Measurements from ENCODE around the gene CCL11. TPM values are rescaled to one million over a fixed set of nuclear protein-coding genes. Genes with fewer than 3 reads are reported as not detected.

CCL11 gene
- total RNA-seq, 3 donors from 2014 or later (not counting 1 experiment from before 2014, with no cell fraction given), result not detected

GRCh38 chr17:34255841-34256240 is 29.7 kb upstream of the CCL11 start:
- H3K27ac Mint-ChIP-seq, result no peak overlapping the region
- peaks cover 8% of the 10 kb centered on the region for H3K4me1 ChIP-seq (ENCODE audit: control insufficient read depth, insufficient read depth, low read length)
- WGBS (ENCODE audit: insufficient coverage), result 50% methylated on average over 1 of the region's 1 CpG
- H3K27ac ChIP-seq (ENCODE audit: low read length), result no peak overlapping the region
- ATAC-seq, result no peak
- intact Hi-C loops (cut with micrococcal nuclease), result no loop called here
- no peak overlapping the region for H3K4me3 ChIP-seq (ENCODE audit: low read length)
- no peak for TF ChIP-seq CTCF (IDR thresholded peaks at IDR 0.05)
- H3K27me3 Mint-ChIP-seq (ENCODE audit: low read depth in 2 of 2), result peaks cover 32 to 50% of the 10 kb centered on the region in 2 donors
- H3K4me3 Mint-ChIP-seq, result no peak overlapping the region
- no peaks in the 10 kb centered on the region for H3K9me3 Mint-ChIP-seq
- H3K36me3 ChIP-seq (ENCODE audit: control insufficient read depth, insufficient read depth, low read length), result no peaks in the 10 kb centered on the region
- H3K9me3 ChIP-seq (ENCODE audit: control insufficient read depth, insufficient read depth, low read length), result no peaks in the 10 kb centered on the region
- peaks cover 6 to 7% of the 10 kb centered on the region in 2 donors for H3K4me1 Mint-ChIP-seq
- no peaks in the 10 kb centered on the region for H3K36me3 Mint-ChIP-seq
- no peak for DNase-seq
- no peaks in the 10 kb centered on the region for H3K27me3 ChIP-seq (ENCODE audit: control insufficient read depth, insufficient read depth, low read length)

- no peak for TF ChIP-seq CTCF (IDR thresholded peaks at IDR 0.05)
- Mint-ChIP-seq H3K4me1 (peaks cover 6 to 7% of the 10 kb centered on the region in 2 donors), H3K4me3 (no peak overlapping the region), H3K27ac (no peak overlapping the region), H3K27me3 (ENCODE audit: low read depth in 2 of 2) (peaks cover 26 to 42% of the 10 kb centered on the region in 2 donors), H3K36me3 (no peaks in the 10 kb centered on the region), H3K9me3 (no peaks in the 10 kb centered on the region)
- no peak for DNase-seq
- ATAC-seq, result no peak
- no peaks in the 10 kb centered on the region for H3K9me3 ChIP-seq (ENCODE audit: control insufficient read depth, insufficient read depth, low read length)
- H3K27ac ChIP-seq (ENCODE audit: low read length), result no peak overlapping the region
- H3K4me1 ChIP-seq (ENCODE audit: control insufficient read depth, insufficient read depth, low read length), result peaks cover 2% of the 10 kb centered on the region
- no peaks in the 10 kb centered on the region for H3K27me3 ChIP-seq (ENCODE audit: control insufficient read depth, insufficient read depth, low read length)
- H3K36me3 ChIP-seq (ENCODE audit: control insufficient read depth, insufficient read depth, low read length), result no peaks in the 10 kb centered on the region
- intact Hi-C loops (cut with micrococcal nuclease), result no loop called here
- H3K4me3 ChIP-seq (ENCODE audit: low read length), result no peak overlapping the region
- 85% methylated on average over 5 of the region's 5 CpGs for WGBS (ENCODE audit: insufficient coverage)
Measured at GRCh38 chr17:34257299-34257985, 28.1 kb upstream of the CCL11 start.

- Histone ChIP-seq H3K9me3 (ENCODE audit: control insufficient read depth, insufficient read depth, low read length) (no peaks in the 10 kb centered on the region), H3K36me3 (ENCODE audit: control insufficient read depth, insufficient read depth, low read length) (no peaks in the 10 kb centered on the region), H3K27me3 (ENCODE audit: control insufficient read depth, insufficient read depth, low read length) (no peaks in the 10 kb centered on the region), H3K4me1 (ENCODE audit: control insufficient read depth, insufficient read depth, low read length) (no peaks in the 10 kb centered on the region), H3K27ac (ENCODE audit: low read length) (no peak overlapping the region), H3K4me3 (ENCODE audit: low read length) (no peak overlapping the region)
- Mint-ChIP-seq H3K9me3 (no peaks in the 10 kb centered on the region), H3K27me3 (ENCODE audit: low read depth in 2 of 2) (peaks cover 22 to 36% of the 10 kb centered on the region in 2 donors), H3K36me3 (no peaks in the 10 kb centered on the region), H3K4me3 (no peak overlapping the region), H3K4me1 (peaks cover 6 to 7% of the 10 kb centered on the region in 2 donors), H3K27ac (no peak overlapping the region)
- no peak for TF ChIP-seq CTCF (IDR thresholded peaks at IDR 0.05)
- DNase-seq (no peak), ATAC-seq (no peak)
- WGBS (ENCODE audit: insufficient coverage), result 100% methylated on average over 1 of the region's 1 CpG
- intact Hi-C loops (cut with micrococcal nuclease), result no loop called here
Measured at GRCh38 chr17:34257986-34258326, 27.6 kb upstream of the CCL11 start.

- no peaks in the 10 kb centered on the region for H3K9me3 ChIP-seq (ENCODE audit: control insufficient read depth, insufficient read depth, low read length)
- no peaks in the 10 kb centered on the region for H3K36me3 ChIP-seq (ENCODE audit: control insufficient read depth, insufficient read depth, low read length)
- Mint-ChIP-seq H3K9me3 (no peaks in the 10 kb centered on the region), H3K36me3 (no peaks in the 10 kb centered on the region), H3K4me3 (no peak overlapping the region), H3K27me3 (ENCODE audit: low read depth in 2 of 2) (peaks cover 20 to 34% of the 10 kb centered on the region in 2 donors), H3K4me1 (peaks cover 6 to 7% of the 10 kb centered on the region in 2 donors), H3K27ac (no peak overlapping the region)
- no peak for TF ChIP-seq CTCF (IDR thresholded peaks at IDR 0.05)
- H3K4me3 ChIP-seq (ENCODE audit: low read length), result no peak overlapping the region
- no peak for DNase-seq
- no peaks in the 10 kb centered on the region for H3K27me3 ChIP-seq (ENCODE audit: control insufficient read depth, insufficient read depth, low read length)
- no peak for ATAC-seq
- H3K27ac ChIP-seq (ENCODE audit: low read length), result no peak overlapping the region
- H3K4me1 ChIP-seq (ENCODE audit: control insufficient read depth, insufficient read depth, low read length), result no peaks in the 10 kb centered on the region
- intact Hi-C loops (cut with micrococcal nuclease), result no loop called here
Measured at GRCh38 chr17:34259146-34259545, 26.4 kb upstream of the CCL11 start.

Measured in natural killer cell (primary cell).